Brain microvascular endothelial cell (primary cell): ENCODE data around the gene CYSLTR2.
"Not testable (repeated sequence)": the region's sequence is repeated elsewhere in the genome, so short reads cannot be mapped to it uniquely, and the experiment has no call there.

Experiments
- DNase-seq: peaks from one replicate; pipeline ENCODE4 v3.0.0-alpha.2; 2020
- H3K27ac ChIP-seq: fragments of 250-450 bp; sonication (Bioruptor Pico); 2 replicates; pipeline ENCODE4 v1.5.1; 2020; ENCODE audit warnings: mild to moderate bottlenecking, moderate library complexity
- H3K27me3 ChIP-seq: fragments of 250-450 bp; sonication (Bioruptor Pico); replicated peaks from 2 replicates; pipeline ENCODE4 v1.5.1; 2020; ENCODE audit warnings: mild to moderate bottlenecking
- H3K36me3 ChIP-seq: fragments of 250-450 bp; sonication (Bioruptor Pico); replicated peaks from 2 replicates; pipeline ENCODE4 v1.5.1; 2020; ENCODE audit warnings: mild to moderate bottlenecking
- H3K4me3 ChIP-seq: 2 replicates; pipeline ENCODE4 v1.5.1; 2011; ENCODE audit warnings: low read depth, mild to moderate bottlenecking, control low read depth, low read length, moderate library complexity
- CTCF ChIP-seq: IDR thresholded peaks from 2 replicates; pipeline ENCODE4 v1.5.1; 2011; ENCODE audit warnings: low read depth, mild to moderate bottlenecking, moderate library complexity, low read length, control low read depth, inconsistent platforms; ENCODE audit errors: missing control alignments
- in situ Hi-C: cut with HindIII; loops from 2 replicates; pipeline ENCODE4 v1.10.0; 2017; ENCODE audit warnings: low sequenced_read_pairs, low pct_ligation_motif_present

The CYSLTR2 gene

GRCh38 chr13:48695776-48696175, 42.0 kb downstream of the CYSLTR2 start:
- no peak for DNase-seq
- in situ Hi-C loops, result no loop called here
- TF ChIP-seq CTCF, result no peak
- H3K4me3 ChIP-seq, result no peak overlapping the region
- no peaks in the 10 kb centered on the region for H3K36me3 ChIP-seq
- no peaks in the 10 kb centered on the region for H3K27me3 ChIP-seq
- no peak overlapping the region for H3K27ac ChIP-seq

GRCh38 chr13:48696676-48697075, 42.9 kb downstream of the CYSLTR2 start:
- H3K4me3 ChIP-seq, in situ Hi-C loops, H3K27ac ChIP-seq, H3K36me3 ChIP-seq, H3K27me3 ChIP-seq, DNase-seq: not testable (repeated sequence)

- in situ Hi-C loops, result no loop called here
- TF ChIP-seq CTCF, result no peak
- Histone ChIP-seq H3K27ac (no peak overlapping the region), H3K36me3 (no peaks in the 10 kb centered on the region), H3K4me3 (no peak overlapping the region), H3K27me3 (no peaks in the 10 kb centered on the region)
- DNase-seq, result no peak
Measured at GRCh38 chr13:48707405-48707804, 53.7 kb downstream of the CYSLTR2 start.

GRCh38 chr13:48708764-48709163, 55.0 kb downstream of the CYSLTR2 start:
- Histone ChIP-seq H3K27me3 (no peaks in the 10 kb centered on the region), H3K36me3 (no peaks in the 10 kb centered on the region), H3K4me3 (no peak overlapping the region), H3K27ac (no peak overlapping the region)
- in situ Hi-C loops, result no loop called here
- DNase-seq, result no peak
- TF ChIP-seq CTCF, result no peak

GRCh38 chr13:48709213-48709612, 55.5 kb downstream of the CYSLTR2 start:
- in situ Hi-C loops, result no loop called here
- Histone ChIP-seq H3K36me3 (no peaks in the 10 kb centered on the region), H3K4me3 (no peak overlapping the region), H3K27me3 (no peaks in the 10 kb centered on the region), H3K27ac (no peak overlapping the region)
- DNase-seq, result no peak
- no peak for TF ChIP-seq CTCF

- DNase-seq, result no peak
- no peaks in the 10 kb centered on the region for H3K27me3 ChIP-seq
- no peak overlapping the region for H3K27ac ChIP-seq
- in situ Hi-C loops, result no loop called here
- TF ChIP-seq CTCF, result no peak
- H3K4me3 ChIP-seq, result no peak overlapping the region
- no peaks in the 10 kb centered on the region for H3K36me3 ChIP-seq
Measured at GRCh38 chr13:48710160-48710559, 56.4 kb downstream of the CYSLTR2 start.
